Ectodermal cell (in vitro differentiated cells): ENCODE data around the gene NTM.

Source experiments
- H3K27ac ChIP-seq: 2 replicates; pipeline ENCODE4 v1.7.0; 2013; ENCODE audit warnings: mild to moderate bottlenecking, low read depth, low read length; ENCODE audit not compliant: insufficient read depth, poor library complexity, severe bottlenecking
- H3K27me3 ChIP-seq: 2 replicates; pipeline ENCODE4 v1.7.0; 2013; ENCODE audit warnings: mild to moderate bottlenecking, low read length; ENCODE audit not compliant: insufficient read depth, control insufficient read depth, poor library complexity, severe bottlenecking
- H3K36me3 ChIP-seq: one replicate; pipeline ENCODE4 v1.7.0; 2013; ENCODE audit warnings: low read length; ENCODE audit not compliant: control insufficient read depth, insufficient read depth
- H3K4me1 ChIP-seq: one replicate; pipeline ENCODE4 v1.7.0; 2013; ENCODE audit warnings: low read length; ENCODE audit not compliant: control insufficient read depth, insufficient read depth
- H3K4me3 ChIP-seq: 2 replicates; pipeline ENCODE4 v1.7.0; 2013; ENCODE audit warnings: low read depth, low read length, control low read depth; ENCODE audit not compliant: insufficient read depth
- H3K9me3 ChIP-seq: 2 replicates; pipeline ENCODE4 v1.7.0; 2013; ENCODE audit warnings: mild to moderate bottlenecking, low read length, moderate library complexity; ENCODE audit not compliant: control insufficient read depth
- WGBS, 2 experiments: methylation state at CpG; one replicate each; pipeline ENCODE4 v1.1.7; 2013; ENCODE audit warnings: missing lambda C conversion rate in 2 of 2; 5-methylcytosine and 5-hydroxymethylcytosine counted together

Gene NTM

GRCh38 chr11:131618201-131618600 lies 247.8 kb downstream of the NTM start:
- Histone ChIP-seq H3K9me3 (no peaks in the 10 kb centered on the region), H3K4me1 (no peaks in the 10 kb centered on the region), H3K4me3 (no peak overlapping the region), H3K27ac (no peak overlapping the region), H3K36me3 (no peaks in the 10 kb centered on the region), H3K27me3 (no peaks in the 10 kb centered on the region)
- 92 to 96% methylated on average over 5 of the region's 5 CpGs for WGBS, 2 experiments

DNA sequence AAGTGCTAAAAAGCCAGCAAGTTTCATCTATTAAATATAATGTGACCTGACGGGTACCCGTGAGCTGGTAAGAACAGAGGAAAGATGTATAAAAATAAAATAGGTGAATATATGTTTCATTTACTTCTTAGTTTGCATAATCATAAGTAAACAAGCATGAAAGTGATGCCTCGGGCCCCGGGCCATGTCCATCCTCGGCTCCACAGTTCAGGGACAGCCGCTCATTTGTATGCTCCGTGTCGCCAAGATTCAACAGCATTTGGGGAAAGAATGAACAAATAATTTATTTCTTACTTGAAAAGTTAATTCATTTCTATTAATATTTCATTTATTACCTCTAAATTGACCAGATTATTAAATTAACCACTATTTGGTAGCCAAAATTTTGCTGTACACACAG lies 251.8 kb downstream of the NTM start:
- Histone ChIP-seq H3K27me3 (no peaks in the 10 kb centered on the region), H3K36me3 (no peaks in the 10 kb centered on the region), H3K27ac (no peak overlapping the region), H3K4me1 (no peaks in the 10 kb centered on the region), H3K9me3 (no peaks in the 10 kb centered on the region), H3K4me3 (no peak overlapping the region)
- 85 to 93% methylated on average over 6 to 8 of the region's 8 CpGs for WGBS, 2 experiments

DNA sequence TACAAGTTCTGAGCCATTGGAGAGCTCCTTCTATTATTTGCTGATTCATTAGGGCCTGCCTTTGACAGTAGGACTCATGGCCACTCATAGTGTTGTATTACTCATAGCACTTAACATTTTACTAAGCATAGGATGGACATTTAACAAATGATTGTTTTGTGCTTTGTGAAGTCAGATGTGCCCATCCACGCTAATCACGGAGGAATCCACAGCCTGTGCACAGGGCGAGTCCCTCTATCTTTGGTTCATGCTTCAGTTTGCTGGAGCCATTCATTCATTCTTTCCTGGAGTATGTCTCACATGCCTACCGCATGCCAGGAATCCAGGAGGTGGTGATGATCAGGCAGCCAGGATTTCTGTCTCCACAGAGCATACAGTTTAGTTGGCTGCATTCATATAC lies 254.1 kb downstream of the NTM start:
- no peak overlapping the region for H3K27ac ChIP-seq
- no peaks in the 10 kb centered on the region for H3K27me3 ChIP-seq
- no peak overlapping the region for H3K4me3 ChIP-seq
- 95 to 97% methylated on average over 4 of the region's 4 CpGs for WGBS, 2 experiments
- H3K9me3 ChIP-seq: no peaks in the 10 kb centered on the region
- H3K4me1 ChIP-seq: no peaks in the 10 kb centered on the region
- no peaks in the 10 kb centered on the region for H3K36me3 ChIP-seq

- H3K9me3 ChIP-seq: no peaks in the 10 kb centered on the region
- no peaks in the 10 kb centered on the region for H3K27me3 ChIP-seq
- no peak overlapping the region for H3K27ac ChIP-seq
- H3K36me3 ChIP-seq: no peaks in the 10 kb centered on the region
- WGBS, 2 experiments: 83 to 89% methylated on average over 9 of the region's 9 CpGs
- H3K4me3 ChIP-seq: no peak overlapping the region
- H3K4me1 ChIP-seq: no peaks in the 10 kb centered on the region
Measured at GRCh38 chr11:131626788-131627187, 256.4 kb downstream of the NTM start.

- Histone ChIP-seq H3K27ac (no peak overlapping the region), H3K9me3 (no peaks in the 10 kb centered on the region), H3K4me1 (no peaks in the 10 kb centered on the region), H3K4me3 (no peak overlapping the region), H3K27me3 (no peaks in the 10 kb centered on the region), H3K36me3 (no peaks in the 10 kb centered on the region)
- 96% methylated on average over 6 of the region's 6 CpGs for WGBS, 2 experiments
Measured at GRCh38 chr11:131628739-131629138, 258.3 kb downstream of the NTM start.

- WGBS, 2 experiments: 89 to 90% methylated on average over 3 to 5 of the region's 5 CpGs
- Histone ChIP-seq H3K27ac (no peak overlapping the region), H3K4me1 (no peaks in the 10 kb centered on the region)
Measured at GRCh38 chr11:131629925-131630540, 259.6 kb downstream of the NTM start.

GRCh38 chr11:131632971-131633370 lies 262.6 kb downstream of the NTM start:
- Histone ChIP-seq H3K4me3 (no peak overlapping the region), H3K9me3 (no peaks in the 10 kb centered on the region), H3K4me1 (no peaks in the 10 kb centered on the region), H3K36me3 (no peaks in the 10 kb centered on the region), H3K27me3 (no peaks in the 10 kb centered on the region), H3K27ac (no peak overlapping the region)
- 89 to 95% methylated on average over 2 of the region's 2 CpGs for WGBS, 2 experiments

More at GRCh38 chr11:131629925-131630540, 259.6 kb downstream of the NTM start:
- H3K27me3 ChIP-seq: no peaks in the 10 kb centered on the region
- H3K9me3 ChIP-seq: no peaks in the 10 kb centered on the region
- no peaks in the 10 kb centered on the region for H3K36me3 ChIP-seq
- no peak overlapping the region for H3K4me3 ChIP-seq

GRCh38 chr11:131633921-131634715 lies 263.7 kb downstream of the NTM start:
- WGBS, 2 experiments: 90 to 91% methylated on average over 7 to 8 of the region's 8 CpGs
- Histone ChIP-seq H3K4me1 (no peaks in the 10 kb centered on the region), H3K9me3 (no peaks in the 10 kb centered on the region), H3K4me3 (no peak overlapping the region), H3K27ac (no peak overlapping the region), H3K27me3 (no peaks in the 10 kb centered on the region), H3K36me3 (no peaks in the 10 kb centered on the region)

DNA sequence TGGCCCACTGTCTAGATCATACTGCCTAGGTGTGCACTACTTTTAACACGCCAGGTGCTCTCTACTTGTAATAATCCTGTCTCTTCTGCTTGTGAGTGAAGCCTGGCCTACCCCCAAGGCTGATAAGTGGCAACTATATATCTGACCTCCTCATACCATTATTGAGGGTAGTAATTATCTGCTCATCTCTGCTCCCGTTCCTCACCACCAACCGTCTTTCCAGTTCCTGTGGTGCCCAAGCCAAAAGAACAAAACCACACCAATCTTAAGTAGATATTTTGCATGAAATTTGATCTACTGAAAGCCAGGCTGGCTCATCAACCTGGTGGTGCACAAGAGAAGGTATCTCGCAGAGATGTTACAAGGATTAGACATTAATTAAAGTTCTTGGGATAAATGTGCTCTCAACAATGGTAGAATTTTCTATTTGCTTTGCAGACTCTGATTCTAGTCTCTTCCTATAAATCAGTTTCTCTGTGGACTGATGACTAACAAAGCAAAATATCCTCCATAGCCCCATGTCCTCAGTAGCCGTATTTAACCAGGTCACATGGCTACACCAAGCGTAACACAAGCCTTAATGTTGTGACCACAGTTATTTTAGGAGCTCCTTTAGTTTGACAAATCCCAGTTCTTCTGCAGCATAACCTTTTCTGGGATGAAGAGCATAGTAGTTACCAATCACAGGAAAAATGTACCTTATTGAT lies 267.2 kb downstream of the NTM start:
- no peaks in the 10 kb centered on the region for H3K9me3 ChIP-seq
- 92% methylated on average over 6 of the region's 6 CpGs for WGBS, 2 experiments
- no peaks in the 10 kb centered on the region for H3K36me3 ChIP-seq
- H3K27me3 ChIP-seq: no peaks in the 10 kb centered on the region
- no peaks in the 10 kb centered on the region for H3K4me1 ChIP-seq
- no peak overlapping the region for H3K4me3 ChIP-seq
- H3K27ac ChIP-seq: no peak overlapping the region

GRCh38 chr11:131638889-131639288 lies 268.5 kb downstream of the NTM start:
- 96% methylated on average over 2 to 3 of the region's 3 CpGs for WGBS, 2 experiments
- H3K27me3 ChIP-seq: no peaks in the 10 kb centered on the region
- H3K4me3 ChIP-seq: no peak overlapping the region
- no peak overlapping the region for H3K27ac ChIP-seq
- H3K9me3 ChIP-seq: no peaks in the 10 kb centered on the region
- no peaks in the 10 kb centered on the region for H3K36me3 ChIP-seq
- H3K4me1 ChIP-seq: no peaks in the 10 kb centered on the region
